Hepatocyte (in vitro differentiated cells): Measurements from ENCODE around the gene PHACTR1. TPM values are rescaled to one million over a fixed set of nuclear protein-coding genes. Genes with fewer than 3 reads are reported as not detected.

ENCODE experiments used
- DNase-seq: peaks from one replicate; pipeline ENCODE4 v3.0.0-alpha.2; 2016; ENCODE audit warnings: low spot score
- H2AFZ ChIP-seq: fragments of 200-600 bp; sonication (generic); 2 replicates; pipeline ENCODE4 v1.6.0; 2016; ENCODE audit warnings: antibody characterized with exemption, mild to moderate bottlenecking
- H3K27ac ChIP-seq: fragments of 200-600 bp; sonication (generic); 2 replicates; pipeline ENCODE4 v1.5.1; 2016; ENCODE audit warnings: mild to moderate bottlenecking
- H3K27me3 ChIP-seq: fragments of 200-600 bp; sonication (generic); 2 replicates; pipeline ENCODE4 v1.6.1; 2016
- H3K36me3 ChIP-seq: fragments of 200-600 bp; sonication (generic); replicated peaks from 2 replicates; pipeline ENCODE4 v1.5.1; 2016; ENCODE audit warnings: low read depth; ENCODE audit not compliant: insufficient read depth
- H3K4me1 ChIP-seq: fragments of 200-600 bp; sonication (generic); 2 replicates; pipeline ENCODE4 v1.5.1; 2016; ENCODE audit warnings: mild to moderate bottlenecking, moderate library complexity; ENCODE audit not compliant: insufficient read depth
- H3K4me2 ChIP-seq: fragments of 200-600 bp; sonication (generic); 2 replicates; pipeline ENCODE4 v1.6.0; 2016
- H3K4me3 ChIP-seq: fragments of 200-600 bp; sonication (generic); 2 replicates; pipeline ENCODE4 v1.5.1; 2016; ENCODE audit warnings: mild to moderate bottlenecking
- H3K79me2 ChIP-seq: fragments of 200-600 bp; sonication (generic); 2 replicates; pipeline ENCODE4 v1.6.0; 2017; ENCODE audit warnings: mild to moderate bottlenecking
- H3K9me2 ChIP-seq: fragments of 200-600 bp; sonication (generic); replicated peaks from 2 replicates; pipeline ENCODE4 v1.6.0; 2017; ENCODE audit warnings: mild to moderate bottlenecking; ENCODE audit not compliant: insufficient read depth
- H3K9me3 ChIP-seq: fragments of 200-600 bp; sonication (generic); 2 replicates; pipeline ENCODE4 v1.5.1; 2016; ENCODE audit warnings: low read depth, mild to moderate bottlenecking
- H4K20me1 ChIP-seq: fragments of 200-600 bp; sonication (generic); 2 replicates; pipeline ENCODE4 v1.6.0; 2016; ENCODE audit warnings: mild to moderate bottlenecking; ENCODE audit not compliant: insufficient read depth, poor library complexity, severe bottlenecking
- EZH2 ChIP-seq: fragments of 200-600 bp; sonication (generic); IDR thresholded peaks from 2 replicates; pipeline ENCODE4 v1.6.1; 2016; ENCODE audit warnings: antibody characterized with exemption, mild to moderate bottlenecking, borderline replicate concordance
- EZH2phosphoT487 ChIP-seq: fragments of 200-600 bp; sonication (generic); IDR thresholded peaks from one replicate; pipeline ENCODE4 v1.6.1; 2018; ENCODE audit warnings: antibody characterized with exemption, mild to moderate bottlenecking, low read depth, moderate library complexity; ENCODE audit not compliant: unreplicated experiment, severe bottlenecking
- WGBS: methylation state at CpG from one replicate; pipeline ENCODE4 v1.1.6; 2016; ENCODE audit warnings: low lambda C conversion rate; ENCODE audit errors: missing lambda C conversion rate; 5-methylcytosine and 5-hydroxymethylcytosine counted together
- polyA plus RNA-seq: library from polyadenylated mRNA; unstranded; fragments of >200 nt; fragmentation: Nextera tagmentation; extraction: Ambion mirVana; gene quantifications from 2 replicates; pipeline ENCODE4 v1.2.1, GENCODE V29; 2016
- total RNA-seq: library from RNA; depleted of rRNA; stranded (reverse); fragments of >200 nt; gene quantifications from 2 replicates; pipeline ENCODE4 v1.2.3, GENCODE V29; 2014
- TF ChIP-seq, protein P1 (sequence below): fragments of 200-600 bp; sonication (generic); IDR thresholded peaks from 2 replicates; pipeline ENCODE4 v1.5.1; 2016; ENCODE audit warnings: antibody characterized with exemption, mild to moderate bottlenecking; ENCODE audit not compliant: poor library complexity

Gene PHACTR1
- total and polyA plus RNA-seq, 2 experiments from 2014 or later, result 3.0 to 4.3 TPM

DNA sequence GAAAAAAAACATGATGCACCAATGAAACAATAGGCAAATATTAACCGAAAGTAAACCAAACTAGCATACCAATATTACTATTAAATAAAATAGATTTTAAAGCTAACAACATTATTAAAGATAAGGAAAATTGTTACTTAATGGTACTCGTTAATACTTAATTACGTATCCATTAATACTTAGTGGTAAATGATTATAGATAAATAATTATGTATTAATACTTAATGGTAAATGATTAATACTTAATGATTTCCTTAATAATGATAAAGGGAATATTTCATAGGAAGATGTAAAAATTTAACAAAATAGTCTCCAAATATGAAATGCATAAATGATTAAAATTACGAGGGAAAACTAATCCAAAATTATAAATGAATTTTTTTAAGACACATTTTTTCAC, 278.9 kb downstream of the PHACTR1 start:
- H3K79me2 ChIP-seq, result no peaks in the 10 kb centered on the region
- 96% methylated on average over 4 of the region's 4 CpGs for WGBS
- H3K4me1 ChIP-seq, result no peaks in the 10 kb centered on the region
- H3K9me2 ChIP-seq, result no peaks in the 10 kb centered on the region
- no peaks in the 10 kb centered on the region for H3K27me3 ChIP-seq
- no peak for DNase-seq
- no peak overlapping the region for H3K27ac ChIP-seq
- no peaks in the 10 kb centered on the region for H4K20me1 ChIP-seq
- no peak overlapping the region for H2AFZ ChIP-seq
- no peaks in the 10 kb centered on the region for H3K9me3 ChIP-seq
- TF ChIP-seq EZH2phosphoT487, result no peak
- TF ChIP-seq, protein P1, sequence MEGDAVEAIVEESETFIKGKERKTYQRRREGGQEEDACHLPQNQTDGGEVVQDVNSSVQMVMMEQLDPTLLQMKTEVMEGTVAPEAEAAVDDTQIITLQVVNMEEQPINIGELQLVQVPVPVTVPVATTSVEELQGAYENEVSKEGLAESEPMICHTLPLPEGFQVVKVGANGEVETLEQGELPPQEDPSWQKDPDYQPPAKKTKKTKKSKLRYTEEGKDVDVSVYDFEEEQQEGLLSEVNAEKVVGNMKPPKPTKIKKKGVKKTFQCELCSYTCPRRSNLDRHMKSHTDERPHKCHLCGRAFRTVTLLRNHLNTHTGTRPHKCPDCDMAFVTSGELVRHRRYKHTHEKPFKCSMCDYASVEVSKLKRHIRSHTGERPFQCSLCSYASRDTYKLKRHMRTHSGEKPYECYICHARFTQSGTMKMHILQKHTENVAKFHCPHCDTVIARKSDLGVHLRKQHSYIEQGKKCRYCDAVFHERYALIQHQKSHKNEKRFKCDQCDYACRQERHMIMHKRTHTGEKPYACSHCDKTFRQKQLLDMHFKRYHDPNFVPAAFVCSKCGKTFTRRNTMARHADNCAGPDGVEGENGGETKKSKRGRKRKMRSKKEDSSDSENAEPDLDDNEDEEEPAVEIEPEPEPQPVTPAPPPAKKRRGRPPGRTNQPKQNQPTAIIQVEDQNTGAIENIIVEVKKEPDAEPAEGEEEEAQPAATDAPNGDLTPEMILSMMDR, result no peak
- no peak for TF ChIP-seq EZH2
- no peak overlapping the region for H3K4me3 ChIP-seq
- no peaks in the 10 kb centered on the region for H3K36me3 ChIP-seq
- H3K4me2 ChIP-seq, result no peak overlapping the region

DNA sequence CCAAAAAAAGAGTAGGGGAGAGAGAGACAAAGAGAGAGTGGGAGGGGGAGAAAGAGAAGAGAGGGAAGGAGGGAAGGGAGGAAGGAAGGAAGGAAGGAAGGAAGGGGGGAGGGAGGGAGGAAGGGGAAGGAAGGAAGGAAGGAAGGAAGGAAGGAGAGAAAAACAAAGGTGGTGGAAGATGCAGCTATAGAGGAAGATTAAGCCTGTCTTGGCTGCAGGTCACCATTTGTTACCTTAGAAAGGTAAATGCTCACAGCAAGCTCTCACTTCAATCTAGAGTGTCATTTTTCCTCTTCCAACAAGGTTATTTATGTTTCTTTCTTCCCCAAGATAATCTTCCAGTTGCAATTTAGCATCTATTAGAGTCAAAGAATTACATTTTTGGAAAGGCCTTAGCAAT, 284.0 kb downstream of the PHACTR1 start:
- Histone ChIP-seq H4K20me1 (no peaks in the 10 kb centered on the region), H3K4me1 (no peaks in the 10 kb centered on the region), H3K4me2 (no peak overlapping the region), H2AFZ (no peak overlapping the region), H3K79me2 (no peaks in the 10 kb centered on the region), H3K27ac (no peak overlapping the region), H3K36me3 (no peaks in the 10 kb centered on the region), H3K9me3 (no peaks in the 10 kb centered on the region), H3K4me3 (no peak overlapping the region), H3K27me3 (no peaks in the 10 kb centered on the region), H3K9me2 (no peaks in the 10 kb centered on the region)
- no peak for DNase-seq
- TF ChIP-seq EZH2phosphoT487 (no peak), EZH2 (no peak)
- TF ChIP-seq, protein P1, result no peak

DNA sequence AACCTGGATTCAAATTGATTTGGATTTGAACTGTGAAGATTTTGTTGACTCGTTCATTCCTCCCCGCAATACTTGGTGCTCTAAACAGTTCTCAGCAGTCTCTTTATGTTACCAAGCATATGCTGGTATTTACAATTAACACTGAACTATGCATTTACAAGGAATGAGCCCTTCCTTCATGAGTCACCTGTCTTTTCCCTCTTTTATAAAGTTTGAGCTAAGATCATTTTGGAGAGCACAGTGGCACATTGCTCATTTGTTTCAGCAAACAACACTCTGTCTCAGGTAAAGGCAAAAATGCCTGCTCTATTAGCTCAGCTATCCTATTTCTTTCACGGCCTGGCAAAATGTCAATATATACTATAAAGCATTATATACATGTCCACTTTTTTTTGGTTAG, 285.4 kb downstream of the PHACTR1 start:
- no peaks in the 10 kb centered on the region for H3K9me2 ChIP-seq
- TF ChIP-seq EZH2 (no peak), EZH2phosphoT487 (no peak)
- TF ChIP-seq, protein P1, result no peak
- no peak for DNase-seq
- no peaks in the 10 kb centered on the region for H4K20me1 ChIP-seq
- H3K9me3 ChIP-seq, result no peaks in the 10 kb centered on the region
- no peaks in the 10 kb centered on the region for H3K4me1 ChIP-seq
- peaks cover 5% of the 10 kb centered on the region for H3K27me3 ChIP-seq
- WGBS, result 74% methylated on average over 3 of the region's 3 CpGs
- H3K79me2 ChIP-seq, result no peaks in the 10 kb centered on the region
- H3K27ac ChIP-seq, result no peak overlapping the region
- H3K36me3 ChIP-seq, result no peaks in the 10 kb centered on the region
- H3K4me3 ChIP-seq, result no peak overlapping the region
- H2AFZ ChIP-seq, result no peak overlapping the region
- no peak overlapping the region for H3K4me2 ChIP-seq

DNA sequence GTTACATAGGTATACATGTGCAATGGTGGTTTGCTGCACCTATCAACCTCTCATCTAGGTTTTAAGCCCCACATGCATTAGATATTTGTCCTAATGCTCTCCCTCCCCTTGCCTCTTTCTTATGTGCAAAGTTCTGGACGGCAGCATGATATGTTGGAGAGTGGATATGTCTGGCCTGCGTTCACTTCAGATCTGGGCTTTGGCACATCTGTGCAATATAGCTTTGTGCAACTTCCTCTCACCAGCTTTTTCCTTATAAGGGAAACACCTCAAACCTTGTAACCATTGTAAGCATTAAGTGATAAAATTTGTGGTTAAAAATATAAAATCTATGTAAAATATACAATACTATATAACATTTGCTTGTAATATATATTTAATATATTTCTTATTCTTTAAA, 288.0 kb downstream of the PHACTR1 start:
- H3K79me2 ChIP-seq, result no peaks in the 10 kb centered on the region
- H3K36me3 ChIP-seq, result no peaks in the 10 kb centered on the region
- no peaks in the 10 kb centered on the region for H4K20me1 ChIP-seq
- H3K9me2 ChIP-seq, result no peaks in the 10 kb centered on the region
- H3K27me3 ChIP-seq, result peaks cover 5% of the 10 kb centered on the region
- no peaks in the 10 kb centered on the region for H3K4me1 ChIP-seq
- no peak for DNase-seq
- TF ChIP-seq EZH2, result no peak
- TF ChIP-seq, protein P1, result no peak
- TF ChIP-seq EZH2phosphoT487, result no peak
- H3K4me2 ChIP-seq, result no peak overlapping the region
- H3K4me3 ChIP-seq, result no peak overlapping the region
- H3K9me3 ChIP-seq, result no peaks in the 10 kb centered on the region
- no peak overlapping the region for H3K27ac ChIP-seq
- 54% methylated on average over 2 of the region's 2 CpGs for WGBS
- no peak overlapping the region for H2AFZ ChIP-seq
